Jurkat, Clone E6-1 (cell line): ENCODE measurements around the gene TANC1.

Experiments
- DNase-seq: peaks from one replicate; pipeline ENCODE4 v3.0.0-alpha.2; 2011; ENCODE audit warnings: low read depth, low spot score
- H3K4me3 ChIP-seq: 2 replicates; pipeline ENCODE4 v1.5.1; 2011; ENCODE audit warnings: mild to moderate bottlenecking, low read length, control low read depth, moderate library complexity

TANC1 gene

DNA sequence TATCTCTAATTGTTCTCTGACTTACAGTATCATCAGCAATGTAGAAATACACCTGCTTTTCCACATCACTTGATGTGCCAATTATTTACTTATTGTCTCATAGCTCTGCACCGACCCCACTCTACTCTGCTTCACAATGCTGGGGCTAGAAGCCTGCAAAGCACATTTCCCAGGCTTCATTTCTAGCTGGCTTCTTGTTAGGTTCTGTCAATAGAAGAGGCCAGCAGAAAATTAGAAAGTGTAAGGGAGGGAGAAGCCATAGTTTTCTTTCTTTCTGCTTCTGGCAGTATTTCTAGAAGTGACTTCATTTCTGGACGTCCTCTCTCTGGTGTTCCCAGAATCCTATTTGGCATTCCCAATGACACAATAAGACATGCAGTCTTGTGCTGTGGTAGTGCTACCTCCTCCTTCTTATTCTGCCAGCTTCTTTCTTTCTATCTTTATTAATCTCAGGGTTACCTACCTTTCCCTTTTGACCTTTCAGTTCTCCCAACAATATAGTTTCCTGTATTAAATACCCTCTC lies 12.5 kb upstream of the TANC1 start:
- DNase-seq = no peak
- no peak overlapping the region for H3K4me3 ChIP-seq

DNA sequence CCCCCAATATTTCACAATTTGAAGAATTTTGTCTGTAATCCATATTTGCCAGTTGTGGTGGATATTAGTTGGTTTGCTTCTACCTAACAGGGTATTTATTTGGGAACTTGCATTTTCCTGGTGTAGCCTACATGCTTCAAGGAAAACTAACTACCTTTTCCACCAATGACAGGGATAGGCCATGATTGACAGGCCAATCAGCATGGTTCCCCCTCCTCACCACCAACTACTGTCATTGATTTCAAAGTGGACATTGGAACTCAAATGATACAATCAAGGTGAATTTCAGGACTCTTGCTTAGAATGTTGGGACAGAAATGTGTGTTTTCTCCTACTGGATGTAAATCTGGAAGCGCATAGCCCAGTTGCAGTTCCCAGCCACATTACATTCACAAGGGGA lies 10.1 kb upstream of the TANC1 start:
- no peak overlapping the region for H3K4me3 ChIP-seq
- DNase-seq = no peak

DNA sequence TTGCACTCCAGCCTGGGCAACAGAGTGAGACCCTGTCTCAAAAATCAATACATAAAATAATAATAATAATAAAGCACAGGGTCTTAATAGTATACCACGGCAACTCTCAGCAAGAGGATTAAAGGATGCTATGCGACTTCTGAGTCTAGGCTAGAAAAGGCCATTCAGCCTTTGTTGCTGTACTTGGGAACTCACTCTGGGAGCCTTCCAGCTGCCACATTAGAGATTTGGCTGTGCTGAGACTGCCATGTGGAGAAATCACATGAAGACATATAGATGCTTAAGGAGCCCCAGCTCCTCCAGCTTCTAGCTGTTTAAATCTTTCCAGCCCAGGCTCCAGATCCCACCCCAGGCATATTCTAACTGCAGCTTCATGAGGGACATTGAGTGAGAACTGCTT lies 8.2 kb upstream of the TANC1 start:
- no peak overlapping the region for H3K4me3 ChIP-seq
- no peak for DNase-seq

DNA sequence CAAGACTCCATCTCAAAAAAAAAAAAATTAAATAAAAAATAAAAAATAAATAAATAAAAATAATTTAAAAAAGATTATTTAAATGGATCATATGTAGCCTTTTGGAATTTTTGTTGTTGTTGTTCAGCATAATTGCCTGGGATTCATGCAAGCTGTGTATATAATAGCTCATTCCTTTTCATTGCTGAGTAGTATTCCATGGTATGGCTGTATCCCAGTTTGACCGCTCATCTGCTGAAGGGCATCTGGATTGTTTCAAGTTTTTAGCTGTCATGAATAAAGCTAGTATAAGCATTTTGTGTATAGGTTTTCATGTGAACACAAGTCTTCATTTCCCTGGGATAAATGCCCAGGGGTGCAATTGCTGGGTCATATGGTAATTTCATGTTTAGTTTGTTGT lies 6.4 kb upstream of the TANC1 start:
- H3K4me3 ChIP-seq = no peak overlapping the region
- DNase-seq = no peak

DNA sequence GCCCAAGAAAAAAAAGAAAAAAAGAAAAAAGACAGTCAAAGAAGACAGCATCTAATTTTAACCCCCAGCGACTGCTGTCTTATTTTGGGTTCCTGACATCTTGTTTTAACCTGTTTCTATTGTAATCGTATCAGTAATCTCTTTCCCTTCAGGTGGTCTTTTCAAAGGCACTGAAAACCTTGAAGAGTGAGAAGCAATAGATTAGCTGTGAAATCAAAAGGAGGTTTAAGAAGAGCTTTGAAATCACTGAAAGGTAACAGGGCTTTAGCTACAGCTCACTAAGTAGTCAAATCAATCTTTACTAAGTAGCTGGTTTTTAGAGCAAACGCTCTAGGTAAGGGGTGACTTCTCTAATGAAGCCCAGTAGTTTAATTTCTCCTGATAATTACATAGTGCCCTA lies 5.4 kb upstream of the TANC1 start:
- DNase-seq = no peak
- no peak overlapping the region for H3K4me3 ChIP-seq

DNA sequence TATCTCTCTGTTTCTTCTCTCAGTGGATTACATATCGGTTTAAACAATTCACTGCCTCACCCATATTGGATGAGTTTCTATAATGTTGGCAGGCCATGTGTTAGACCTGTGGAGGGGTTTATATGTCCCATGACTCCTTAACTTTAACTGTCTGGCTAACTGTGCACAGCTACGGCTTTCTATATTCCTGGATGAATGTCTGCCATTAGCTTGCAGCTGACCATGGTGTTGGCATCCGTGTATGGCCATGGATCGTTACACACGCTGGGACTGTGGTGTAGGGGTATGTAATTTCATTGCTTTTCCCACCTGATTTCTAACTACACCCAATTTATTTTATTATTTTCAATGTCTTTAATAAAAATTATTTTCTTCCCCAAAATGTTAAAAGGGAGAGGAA lies 3.3 kb upstream of the TANC1 start:
- no peak for DNase-seq
- no peak overlapping the region for H3K4me3 ChIP-seq

DNA sequence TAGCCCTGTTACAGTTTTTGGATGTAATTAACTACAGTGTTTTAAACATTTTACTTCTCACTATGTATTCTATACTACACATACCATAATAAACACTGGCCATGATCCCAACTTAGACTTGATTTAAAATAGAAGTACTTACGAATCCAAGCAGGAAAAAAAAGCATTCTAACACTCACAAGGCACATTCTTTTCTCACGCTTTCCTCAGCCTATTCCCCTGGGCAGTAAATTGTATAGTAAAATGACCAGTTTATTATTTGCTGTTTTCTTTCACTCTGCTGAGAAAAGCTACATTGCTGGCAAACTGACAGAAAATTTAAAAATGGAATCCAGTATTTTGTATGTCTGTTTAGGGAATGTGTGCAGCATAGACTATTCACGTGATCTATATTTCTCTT lies 2.8 kb upstream of the TANC1 start:
- no peak overlapping the region for H3K4me3 ChIP-seq
- no peak for DNase-seq

DNA sequence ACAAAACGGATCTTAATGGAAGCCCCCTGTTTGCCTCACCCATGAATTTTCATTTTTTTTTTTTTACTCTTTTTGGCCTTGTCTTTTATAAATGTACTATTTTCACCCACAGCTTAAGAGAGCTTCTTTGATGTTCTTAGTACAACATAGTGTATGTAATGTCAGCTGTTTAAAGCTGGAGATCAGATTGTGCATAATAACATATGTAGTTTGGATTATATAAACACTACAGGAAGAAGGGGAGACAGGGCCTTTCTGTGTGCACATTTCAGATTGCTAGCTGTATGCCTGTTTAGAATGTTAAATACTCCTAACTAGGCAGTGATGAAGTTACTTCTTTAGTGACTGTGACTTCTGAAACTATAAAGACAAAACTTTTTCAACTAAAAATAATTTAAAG lies 2.1 kb upstream of the TANC1 start:
- no peak overlapping the region for H3K4me3 ChIP-seq
- no peak for DNase-seq

DNA sequence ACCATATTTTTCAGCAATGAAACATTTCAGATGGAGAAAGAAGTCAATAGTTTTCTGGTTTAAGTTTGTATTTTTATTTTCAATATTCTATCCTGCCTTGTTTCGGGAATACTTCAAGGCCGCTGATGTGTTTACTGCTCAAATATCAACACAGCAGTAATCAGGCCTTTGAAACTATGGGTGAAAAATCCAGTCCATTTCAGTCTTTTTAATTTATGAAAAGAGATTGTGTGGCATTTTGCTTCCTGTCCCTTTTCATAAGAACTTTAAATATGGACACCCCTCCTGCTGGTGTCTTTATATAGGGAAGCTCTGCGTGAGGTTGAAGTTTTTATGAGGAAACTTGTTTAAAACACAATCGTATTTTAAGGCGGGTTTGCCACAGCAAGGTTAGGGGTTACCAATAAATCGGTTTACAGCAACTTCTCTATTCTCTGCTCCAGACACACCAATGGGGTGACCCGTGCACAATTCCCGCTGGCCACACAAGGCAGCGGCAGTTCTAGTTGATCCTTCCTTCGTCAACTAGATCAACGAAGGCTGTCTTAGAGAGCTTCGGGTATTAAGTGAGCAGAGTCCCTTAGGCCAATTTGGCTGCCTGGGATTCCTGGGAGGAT lies 1.2 kb upstream of the TANC1 start:
- no peak overlapping the region for H3K4me3 ChIP-seq
- no peak for DNase-seq

DNA sequence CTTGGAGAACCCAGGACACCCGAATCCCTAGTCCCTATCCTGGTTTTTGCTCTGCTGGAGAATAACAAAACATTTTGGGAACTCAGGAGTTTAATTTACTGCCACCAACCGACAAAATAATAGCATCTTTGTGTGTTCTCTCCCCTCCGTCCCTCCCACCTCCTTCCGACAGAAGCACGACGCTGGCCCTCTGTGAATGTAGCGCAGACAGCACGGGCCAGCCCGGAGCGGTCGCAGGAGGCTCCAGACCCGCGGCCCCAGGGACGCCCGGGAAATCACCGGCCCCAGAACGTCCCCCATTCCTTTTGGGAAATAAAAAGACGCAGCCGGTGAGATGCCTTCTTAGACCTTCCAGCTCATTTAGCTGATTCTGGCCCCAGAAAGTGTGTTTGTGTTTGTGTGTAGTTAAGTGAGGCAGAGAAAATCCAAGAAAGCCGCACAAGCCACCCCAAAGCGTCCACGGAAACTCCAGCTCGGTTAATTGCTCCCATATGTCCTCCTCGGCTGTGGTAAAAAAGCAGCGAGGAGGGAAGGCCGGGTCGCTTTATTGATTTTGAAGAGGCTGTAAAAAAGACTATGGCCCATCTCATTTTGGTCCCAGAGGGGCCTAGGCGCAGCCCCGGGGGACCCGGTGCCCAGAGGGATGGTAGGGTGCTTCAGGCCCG lies 577 bp upstream of the TANC1 start:
- no peak for DNase-seq
- peak overlapping the region; percentile 32 for H3K4me3 ChIP-seq

DNA sequence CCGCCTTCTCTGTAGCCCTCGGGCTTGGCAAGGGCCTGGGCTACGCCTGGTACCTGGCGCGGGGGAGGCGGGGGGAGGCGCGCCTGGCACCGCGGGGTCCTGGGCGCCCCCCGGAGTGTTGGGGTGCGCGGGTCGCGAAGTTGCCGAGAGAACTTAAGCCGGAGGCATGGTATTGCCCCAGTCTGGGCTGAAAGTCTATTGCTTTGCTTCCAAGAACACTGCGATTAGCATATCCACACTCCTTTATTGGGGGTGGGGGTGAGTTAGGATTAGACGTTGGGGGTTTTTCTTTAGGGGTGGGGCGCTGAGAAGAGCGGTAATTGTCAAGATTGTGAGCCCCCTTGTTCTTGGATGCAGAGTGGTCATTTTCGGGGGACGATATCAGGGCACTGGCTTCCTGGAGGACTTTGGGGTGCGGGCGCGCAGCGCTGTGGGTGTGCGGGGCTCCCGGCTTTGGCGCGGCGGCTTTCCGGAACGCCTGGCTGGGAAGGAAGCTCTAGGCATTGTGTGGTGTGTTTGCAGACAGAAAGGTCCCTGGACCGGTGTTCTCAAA lies 798 bp downstream of the TANC1 start:
- DNase-seq = no peak
- H3K4me3 ChIP-seq = peak overlapping the region; percentile 65

DNA sequence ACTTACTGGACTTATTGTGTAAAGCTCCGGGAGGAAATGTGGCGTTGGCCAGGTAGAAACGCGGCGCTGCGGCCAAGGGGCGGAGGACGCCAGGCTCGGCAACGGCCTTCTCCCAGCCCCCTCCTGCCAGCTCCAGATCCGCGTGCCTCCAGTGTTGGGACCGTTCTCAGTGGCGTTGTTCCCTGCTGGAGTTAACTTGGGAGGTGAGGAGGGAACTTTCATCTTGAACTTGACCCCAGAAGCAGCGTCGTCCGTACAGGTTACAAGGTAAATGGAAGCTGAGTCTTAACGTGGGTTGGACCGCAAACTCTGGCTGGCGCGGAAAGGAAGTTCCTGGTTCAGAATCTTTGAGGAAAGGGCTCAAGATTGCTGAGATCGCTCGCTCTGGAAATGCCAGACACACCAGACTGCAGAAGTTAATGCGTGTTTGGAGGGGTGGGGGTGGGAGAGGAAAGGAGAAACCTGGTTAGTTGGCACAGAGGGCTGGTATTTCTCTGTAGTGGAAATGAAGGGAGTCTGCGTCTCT lies 1.3 kb downstream of the TANC1 start:
- DNase-seq = no peak

DNA sequence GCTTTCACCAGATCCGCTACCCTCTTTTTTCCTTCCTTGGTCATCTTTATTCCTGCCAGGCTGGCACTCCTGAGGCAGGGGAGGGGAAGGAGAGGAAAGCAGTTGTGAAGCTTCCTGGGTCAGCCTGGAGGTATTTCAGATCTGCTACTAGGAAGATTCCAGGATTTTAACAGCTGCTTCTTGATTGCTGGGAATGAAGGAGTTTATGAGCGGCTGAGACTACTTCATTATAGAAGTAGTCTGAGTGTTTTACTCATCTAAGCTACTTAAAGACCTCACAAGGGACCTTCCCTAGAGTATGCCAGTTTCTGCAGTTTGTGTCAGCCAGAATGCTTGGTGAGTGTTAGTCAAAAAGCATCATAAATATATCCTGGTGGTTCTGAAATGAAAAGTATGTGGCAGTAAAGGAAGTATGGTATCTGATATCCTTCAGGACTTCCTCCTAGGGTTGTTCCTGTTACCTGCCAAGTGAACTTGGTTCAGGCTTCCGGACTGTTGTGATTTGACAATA lies 1.9 kb downstream of the TANC1 start:
- no peak for DNase-seq
- H3K4me3 ChIP-seq = peak overlapping the region; percentile 65

More for the DNA sequence above, 1.3 kb downstream of the TANC1 start:
- peak overlapping the region; percentile 65 for H3K4me3 ChIP-seq

DNA sequence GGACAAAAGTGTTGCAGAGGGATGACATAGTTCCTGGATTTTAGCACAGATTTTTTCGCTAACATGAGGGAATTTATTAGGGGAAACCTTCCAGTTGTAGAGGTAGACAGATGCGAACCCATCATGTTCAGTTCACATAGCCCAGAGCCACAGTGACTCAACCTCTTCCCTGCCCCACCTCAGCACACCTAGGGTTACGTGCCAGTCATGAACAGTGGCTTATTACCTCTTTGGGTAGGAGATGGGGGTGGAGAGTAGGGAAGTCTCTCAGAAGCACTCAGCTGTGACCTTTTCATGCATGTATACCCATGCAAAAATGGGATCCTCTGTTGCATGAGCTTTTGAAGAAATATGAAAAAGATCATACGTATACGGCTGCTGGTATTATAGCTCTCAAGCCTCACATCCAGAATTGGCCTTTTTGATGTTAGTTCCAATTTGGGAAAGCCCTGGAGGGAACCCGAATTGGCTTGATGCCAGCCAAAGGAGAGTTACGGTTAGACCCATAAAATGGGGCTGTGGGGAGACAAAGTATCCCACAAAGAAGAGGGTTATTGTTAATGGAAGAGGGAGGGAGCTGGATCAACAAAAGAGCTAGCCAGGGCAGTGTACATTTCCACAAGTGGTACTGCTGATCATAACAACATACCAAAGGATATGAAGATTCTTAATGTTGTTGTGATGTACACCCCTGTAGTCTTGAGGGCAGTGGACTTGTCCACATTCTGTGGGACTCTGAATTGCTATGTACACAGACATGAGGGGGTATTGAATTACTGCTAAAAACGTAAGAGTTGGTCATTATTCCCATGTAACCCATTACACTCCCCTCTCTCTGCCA lies 4.9 kb downstream of the TANC1 start:
- no peak for DNase-seq
- no peak overlapping the region for H3K4me3 ChIP-seq

DNA sequence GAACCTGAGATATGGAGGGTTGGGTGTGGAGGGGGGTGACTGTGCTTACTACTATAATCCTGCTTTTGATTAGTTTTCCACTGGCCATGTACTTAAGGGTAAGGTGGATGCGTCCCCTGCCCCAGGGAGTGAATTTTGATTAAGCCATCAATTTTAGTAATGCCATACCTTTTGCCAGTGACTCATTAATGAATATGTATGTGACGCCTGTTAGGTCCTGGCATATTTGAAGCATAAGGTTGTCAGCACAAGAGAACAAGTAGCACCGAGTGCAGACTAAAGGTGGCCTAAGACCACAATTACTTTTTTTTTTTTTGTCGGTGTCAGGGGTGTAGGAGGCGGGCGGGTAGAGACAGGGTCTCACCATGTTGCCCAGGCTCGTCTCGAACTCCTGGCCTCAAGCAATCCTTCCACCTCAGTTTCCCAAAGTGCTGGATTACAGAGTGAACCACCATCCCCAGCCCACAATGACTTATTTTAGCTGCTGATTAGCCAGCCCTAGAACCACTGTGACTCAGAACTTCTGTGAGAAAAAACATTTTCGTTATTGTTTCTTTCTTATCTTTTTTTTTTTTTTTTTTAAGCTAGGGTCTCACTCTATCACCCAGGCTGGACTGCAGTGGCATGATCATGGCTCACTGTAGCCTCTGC lies 7.0 kb downstream of the TANC1 start:
- H3K4me3 ChIP-seq = no peak overlapping the region
- no peak for DNase-seq

DNA sequence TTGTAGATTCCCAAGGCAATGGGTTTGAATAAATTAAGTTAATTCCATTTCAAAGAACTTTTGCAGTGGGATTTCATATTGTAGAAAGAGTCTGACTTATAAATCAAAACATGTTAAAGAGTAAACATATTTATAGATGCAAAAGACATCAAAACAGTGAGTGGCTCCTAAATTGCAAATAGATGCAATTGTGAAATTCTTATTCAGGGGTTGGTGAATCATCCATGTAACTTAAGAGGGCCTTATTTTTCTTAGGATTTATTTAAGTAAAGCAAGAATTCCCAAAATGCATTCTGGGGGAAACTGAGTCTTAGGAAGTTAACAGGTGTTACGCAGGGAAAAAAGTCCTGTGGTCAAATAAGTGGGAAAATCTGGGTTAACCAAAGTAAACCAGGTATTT lies 11.3 kb downstream of the TANC1 start:
- no peak for DNase-seq
- no peak overlapping the region for H3K4me3 ChIP-seq

DNA sequence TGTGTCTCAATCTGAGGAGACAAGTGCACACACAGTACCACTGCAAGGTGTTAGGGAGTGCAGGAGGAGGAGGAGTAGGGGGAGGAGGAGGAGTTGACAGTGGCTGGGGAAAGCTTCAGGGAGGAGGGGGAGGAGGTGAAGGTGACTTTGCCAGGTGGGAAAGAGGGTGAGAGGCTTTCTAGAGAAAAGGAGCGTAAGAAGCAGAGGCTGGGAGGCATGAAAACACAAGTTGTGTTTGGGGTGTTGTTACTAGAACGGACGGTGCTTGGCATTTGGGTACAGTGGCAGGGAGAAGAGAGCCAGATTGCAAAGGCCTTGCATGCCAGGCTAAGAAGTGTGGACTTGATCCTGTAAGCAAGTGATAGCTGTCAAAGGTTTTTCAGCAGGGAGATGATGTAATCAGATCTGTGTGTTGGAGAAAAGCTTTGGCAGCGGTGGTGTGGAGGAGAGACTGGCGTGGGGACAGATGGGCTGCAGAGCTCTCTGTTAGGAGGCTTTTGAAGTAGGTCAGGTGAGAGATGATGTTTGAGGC lies 16.2 kb downstream of the TANC1 start:
- no peak overlapping the region for H3K4me3 ChIP-seq
- DNase-seq = no peak

DNA sequence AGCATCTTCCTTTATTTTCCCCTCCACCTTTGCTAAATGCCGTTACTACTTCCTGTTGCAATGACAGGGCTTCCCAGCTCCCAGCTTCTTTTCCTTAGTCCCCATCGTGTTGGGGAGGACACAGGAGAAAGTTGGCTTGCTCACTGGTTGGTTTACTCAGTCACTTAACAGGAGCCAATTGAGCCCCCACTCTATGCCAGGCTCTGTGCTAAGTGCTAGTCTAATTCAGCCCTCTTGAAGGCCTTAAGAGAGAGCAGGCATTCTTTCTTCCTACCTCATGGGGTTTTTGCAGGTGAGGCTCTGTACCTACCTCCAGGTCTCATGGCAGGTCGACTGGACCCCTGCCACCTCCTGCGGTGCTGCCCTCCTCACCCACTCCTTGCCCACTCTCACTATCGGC lies 20.1 kb downstream of the TANC1 start:
- no peak for DNase-seq

DNA sequence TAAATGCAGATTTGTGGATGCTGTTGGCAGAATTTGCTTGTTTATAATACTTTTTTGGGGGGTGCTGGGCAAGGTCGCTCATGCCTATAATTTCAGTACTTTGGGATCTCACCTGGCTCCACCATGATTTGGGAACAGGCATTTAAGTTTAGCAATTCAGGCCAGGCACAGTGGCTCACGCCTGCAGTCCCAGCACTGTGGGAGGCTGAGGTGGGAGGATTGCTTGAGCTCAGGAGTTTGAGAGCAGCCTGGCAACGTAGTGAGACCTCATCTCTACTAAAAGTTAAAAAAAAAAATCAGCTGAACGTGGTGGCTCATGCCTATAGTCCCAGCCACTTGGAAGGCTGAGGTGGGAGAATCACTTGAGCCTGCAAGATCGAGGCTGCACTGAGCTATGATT lies 20.7 kb downstream of the TANC1 start:
- no peak for DNase-seq
- H3K4me3 ChIP-seq = no peak overlapping the region

More for the DNA sequence above, 20.1 kb downstream of the TANC1 start:
- H3K4me3 ChIP-seq = no peak overlapping the region
